Endothelial cell of umbilical vein (primary cell): ENCODE measurements around the gene SENP5. TPM values are rescaled to one million over a fixed set of nuclear protein-coding genes. Genes with fewer than 3 reads are reported as not detected.

Experiments used
- BruUV-seq: library from RNA; stranded (reverse); fragments of 400-500 nt; replicated peaks from 2 replicates; lab custom pipeline; 2021; lab: Mats Ljungman, UMichigan
- CTCF ChIA-PET: fragments of 300-600, 350-600 bp; sonication (Branson Sonifier 250); formaldehyde crosslinking; loops from one replicate; lab custom pipeline; 2021; ENCODE audit warnings: antibody characterized with exemption, inconsistent platforms; lab: Charles Lee
- POLR2A ChIA-PET: fragments of 300-600, 350-600 bp; sonication (Branson Sonifier 250); formaldehyde crosslinking; loops from one replicate; lab custom pipeline; 2021; ENCODE audit warnings: antibody characterized with exemption, inconsistent platforms; lab: Charles Lee
- DNase-seq: peaks from one replicate; pipeline ENCODE4 v3.0.0-alpha.2; 2011; ENCODE audit warnings: low read depth, low spot score
- FAIRE-seq: peaks from 2 replicates; lab custom pipeline; 2011; peaks lifted over from hg19 to GRCh38; lab: Jason Lieb, UNC
- H2AFZ ChIP-seq: 2 replicates; pipeline ENCODE4 v1.6.0; 2012; ENCODE audit warnings: low read depth, low read length, control low read depth, inconsistent platforms
- H3K27ac ChIP-seq: 2 replicates; pipeline ENCODE4 v1.5.1; 2011; ENCODE audit warnings: low read depth, mild to moderate bottlenecking, control low read depth, low read length, moderate library complexity; ENCODE audit not compliant: insufficient read depth
- H3K27me3 ChIP-seq, 2 experiments: 2 replicates each; pipeline versions ENCODE4 v1.6.0 to v1.6.1; 2011; ENCODE audit warnings: low read length in 2 of 2, mixed read lengths in 1 of 2; ENCODE audit not compliant: control insufficient read depth in 2 of 2, insufficient read depth in 2 of 2
- H3K36me3 ChIP-seq, 2 experiments: 2 replicates in 1 of 2; 3 replicates in 1 of 2; pipeline ENCODE4 v1.5.1; 2011; ENCODE audit warnings: low read length in 2 of 2, mild to moderate bottlenecking in 1 of 2, moderate library complexity in 1 of 2; ENCODE audit not compliant: control insufficient read depth in 2 of 2, insufficient read depth in 2 of 2; ENCODE audit errors: extremely low read depth in 1 of 2
- H3K4me1 ChIP-seq: 3 replicates; pipeline ENCODE4 v1.5.1; 2011; ENCODE audit warnings: mild to moderate bottlenecking, low read length; ENCODE audit not compliant: control insufficient read depth, insufficient read depth; ENCODE audit errors: extremely low read depth
- H3K4me2 ChIP-seq: 2 replicates; pipeline ENCODE4 v1.6.1; 2011; ENCODE audit warnings: low read length, control low read depth, mixed read lengths; ENCODE audit not compliant: insufficient read depth
- H3K4me3 ChIP-seq, 3 experiments: fragments of 200-600 bp in 1 of 3; sonication (generic), shearing (Covaris generic) in 1 of 3; replicated peaks in 1 of 3; 2 replicates each; pipeline ENCODE4 v1.5.1; 2011 to 2016; ENCODE audit warnings: control low read depth in 3 of 3, low read length in 3 of 3, mild to moderate bottlenecking in 2 of 3, inconsistent platforms in 1 of 3, low read depth in 1 of 3, moderate library complexity in 1 of 3; ENCODE audit not compliant: insufficient read depth in 1 of 3
- H3K79me2 ChIP-seq: 2 replicates; pipeline ENCODE4 v1.6.0; 2012; ENCODE audit warnings: low read length, inconsistent platforms; ENCODE audit not compliant: control insufficient read depth, insufficient read depth
- H3K9ac ChIP-seq: replicated peaks from 2 replicates; pipeline ENCODE3; 2011; ENCODE audit warnings: low read length, control low read depth; ENCODE audit not compliant: insufficient read depth; ENCODE audit errors: extremely low read depth
- H3K9me1 ChIP-seq: replicated peaks from 3 replicates; pipeline ENCODE4 v1.6.0; 2011; ENCODE audit warnings: mild to moderate bottlenecking, low read length; ENCODE audit not compliant: control insufficient read depth, insufficient read depth; ENCODE audit errors: extremely low read depth
- H3K9me3 ChIP-seq: replicated peaks from 2 replicates; pipeline ENCODE4 v1.5.1; 2012; ENCODE audit warnings: low read length, inconsistent platforms; ENCODE audit not compliant: control insufficient read depth, insufficient read depth
- H4K20me1 ChIP-seq: replicated peaks from 2 replicates; pipeline ENCODE3; 2011; ENCODE audit warnings: mild to moderate bottlenecking, low read length; ENCODE audit not compliant: control insufficient read depth, insufficient read depth; ENCODE audit errors: extremely low read depth
- CTCF ChIP-seq, 2 donors: IDR thresholded peaks; 1 replicate in 1 of 2; 2 replicates in 1 of 2; pipeline ENCODE4 v1.5.1; 2011; ENCODE audit warnings: low read length in 2 of 2, mild to moderate bottlenecking in 2 of 2, moderate library complexity in 2 of 2, control low read depth in 1 of 2, inconsistent platforms in 1 of 2, low read depth in 1 of 2; ENCODE audit not compliant: insufficient read depth in 1 of 2; ENCODE audit errors: extremely low read depth in 1 of 2
- EZH2 ChIP-seq: IDR thresholded peaks from 2 replicates; pipeline ENCODE4 v1.6.1; 2012; ENCODE audit warnings: borderline replicate concordance, low read depth, mild to moderate bottlenecking, moderate library complexity, low read length, inconsistent platforms; ENCODE audit not compliant: severe bottlenecking
- FOS ChIP-seq: IDR thresholded peaks from 2 replicates; pipeline ENCODE4 v1.6.1; 2011; ENCODE audit warnings: mild to moderate bottlenecking, low read length, moderate library complexity, borderline replicate concordance; ENCODE audit not compliant: insufficient read depth
- GATA2 ChIP-seq: IDR thresholded peaks from 2 replicates; pipeline ENCODE4 v1.7.0; 2011; ENCODE audit warnings: low read depth, mild to moderate bottlenecking, moderate library complexity, mixed read lengths, low read length; ENCODE audit not compliant: insufficient read length, insufficient read depth
- JUN ChIP-seq: IDR thresholded peaks from 2 replicates; pipeline ENCODE4 v1.6.1; 2011; ENCODE audit warnings: borderline replicate concordance, low read depth; ENCODE audit not compliant: insufficient read length, insufficient read depth
- MAX ChIP-seq: IDR thresholded peaks from 2 replicates; pipeline ENCODE4 v1.6.1; 2011; ENCODE audit not compliant: insufficient read depth, insufficient read length
- MYC ChIP-seq: IDR thresholded peaks from one replicate; pipeline ENCODE4 v1.6.1; 2011; ENCODE audit warnings: mild to moderate bottlenecking, low read depth, low read length
- POLR2A ChIP-seq: IDR thresholded peaks from 2 replicates; pipeline ENCODE4 v1.6.1; 2012; ENCODE audit warnings: low read depth, mild to moderate bottlenecking, control low read depth, low read length
- POLR2AphosphoS5 ChIP-seq: IDR thresholded peaks from 2 replicates; pipeline ENCODE4 v1.6.1; 2012; ENCODE audit warnings: low read depth, mild to moderate bottlenecking, control low read depth, low read length, moderate library complexity; ENCODE audit not compliant: insufficient read depth
- dilution Hi-C: fragments of 300-500 bp; cut with MboI; formaldehyde crosslinking; loops from one replicate; pipeline ENCODE4 v1.15.0; 2019; ENCODE audit warnings: low sequenced_read_pairs; ENCODE audit not compliant: extremely low pct_ligation_motif_present
- intact Hi-C: fragments of 100-400 bp; cut with micrococcal nuclease; formaldehyde crosslinking; loops from one replicate; pipeline ENCODE4 v1.10.0; 2022
- polyA plus RNA-seq, 4 experiments: library from polyadenylated mRNA; depleted of rRNA in 3 of 4; stranded (reverse) in 3 of 4; unstranded in 1 of 4; fragments of >200 nt; gene quantifications; 2 replicates each; pipeline versions ENCODE4 v1.2.1 to v1.2.3, GENCODE V29; 2011 to 2012; ENCODE audit warnings: missing spikeins in 1 of 4
- total RNA-seq: library from RNA; stranded (reverse); gene quantifications from 2 replicates; pipeline ENCODE4 v1.2.3, GENCODE V29; 2021

The SENP5 gene
- total and polyA plus RNA-seq, 2 donors (not counting 3 experiments of a cell fraction or from before 2014, with no cell fraction given) = 7.9 to 33.5 TPM

- peaks cover 2% of the 10 kb centered on the region for H3K4me1 ChIP-seq
- H3K27ac ChIP-seq = no peak overlapping the region
- H4K20me1 ChIP-seq = no peaks in the 10 kb centered on the region
- no peak for FAIRE-seq
- ChIA-PET POLR2A (no interaction called here), CTCF (no interaction called here)
- no peak overlapping the region for H3K9ac ChIP-seq
- H3K4me3 ChIP-seq = no peak overlapping the region
- no peak overlapping the region for H3K4me2 ChIP-seq
- dilution Hi-C loops (no loop called here), intact Hi-C loops (no loop called here)
- TF ChIP-seq MAX (no peak), FOS (no peak), CTCF (IDR thresholded peaks at IDR 0.05; ENCODE audit: extremely low read depth in 1 of 2, insufficient read depth in 1 of 2, low read depth in 1 of 2, low read length in 2 of 2) (no peak), EZH2 (no peak), POLR2AphosphoS5 (no peak), MYC (no peak), JUN (no peak), GATA2 (no peak), POLR2A (no peak)
- no peak for DNase-seq
- H2AFZ ChIP-seq = no peak overlapping the region
- no peaks in the 10 kb centered on the region for H3K27me3 ChIP-seq
- no peaks in the 10 kb centered on the region for H3K9me3 ChIP-seq
- no TSS peak for BruUV-seq
- H3K79me2 ChIP-seq = no peaks in the 10 kb centered on the region
- H3K9me1 ChIP-seq = no peaks in the 10 kb centered on the region
- peaks cover 11 to 18% of the 10 kb centered on the region in 2 experiments for H3K36me3 ChIP-seq
These were observed 63.4 kb downstream of the SENP5 start for GRCh38 chr3:196931157-196931556.
